Measurements from ENCODE around the gene LMNA.

Gene LMNA

DNA sequence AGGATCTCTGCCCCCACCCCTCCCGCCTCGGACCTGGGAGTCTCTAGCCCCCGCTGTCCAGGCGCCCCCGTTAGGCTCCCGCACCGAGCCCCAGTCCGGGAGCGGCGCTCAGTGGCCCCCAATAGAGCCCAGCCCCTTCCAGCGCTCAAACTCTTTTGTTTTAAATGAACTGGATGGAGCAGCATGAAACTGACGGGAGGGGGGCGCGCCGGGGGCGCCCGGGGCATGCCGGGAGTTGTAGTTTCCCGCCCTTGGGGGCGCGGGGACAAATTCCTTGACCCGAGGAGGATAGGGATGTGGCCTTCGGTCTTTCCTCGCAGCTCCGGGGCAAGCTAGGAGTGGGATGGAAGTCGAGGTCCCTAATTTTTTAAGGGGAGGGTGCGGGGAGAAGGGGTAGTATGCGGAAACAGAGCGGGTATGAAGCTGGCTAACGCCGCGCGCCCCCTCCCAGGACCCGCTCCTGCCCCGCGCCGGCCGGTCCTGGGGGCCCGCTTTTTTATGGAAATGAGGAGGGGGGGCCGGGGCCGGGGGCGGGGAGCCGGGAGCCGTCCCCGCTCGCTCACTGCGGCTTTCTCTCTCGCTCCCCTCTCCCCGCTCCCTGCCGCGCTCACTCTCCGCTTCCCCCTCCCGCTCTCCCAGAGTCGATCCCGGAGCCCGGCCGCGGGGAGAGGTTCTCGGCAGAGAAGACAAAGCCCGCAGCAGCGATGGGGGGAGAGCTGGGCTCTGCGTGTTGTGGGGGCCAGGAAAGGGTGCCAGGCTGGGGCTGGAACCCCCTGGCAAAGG, 32.0 kb upstream of the LMNA start, which contains the start of gene MEX3A:
MEX3A (minus strand) TSS at position 157 of the 783 bp plus-strand sequence. CDS start 467 bp downstream, outside the sequence.
- peak; percentile 44 for DNase-seq

DNA sequence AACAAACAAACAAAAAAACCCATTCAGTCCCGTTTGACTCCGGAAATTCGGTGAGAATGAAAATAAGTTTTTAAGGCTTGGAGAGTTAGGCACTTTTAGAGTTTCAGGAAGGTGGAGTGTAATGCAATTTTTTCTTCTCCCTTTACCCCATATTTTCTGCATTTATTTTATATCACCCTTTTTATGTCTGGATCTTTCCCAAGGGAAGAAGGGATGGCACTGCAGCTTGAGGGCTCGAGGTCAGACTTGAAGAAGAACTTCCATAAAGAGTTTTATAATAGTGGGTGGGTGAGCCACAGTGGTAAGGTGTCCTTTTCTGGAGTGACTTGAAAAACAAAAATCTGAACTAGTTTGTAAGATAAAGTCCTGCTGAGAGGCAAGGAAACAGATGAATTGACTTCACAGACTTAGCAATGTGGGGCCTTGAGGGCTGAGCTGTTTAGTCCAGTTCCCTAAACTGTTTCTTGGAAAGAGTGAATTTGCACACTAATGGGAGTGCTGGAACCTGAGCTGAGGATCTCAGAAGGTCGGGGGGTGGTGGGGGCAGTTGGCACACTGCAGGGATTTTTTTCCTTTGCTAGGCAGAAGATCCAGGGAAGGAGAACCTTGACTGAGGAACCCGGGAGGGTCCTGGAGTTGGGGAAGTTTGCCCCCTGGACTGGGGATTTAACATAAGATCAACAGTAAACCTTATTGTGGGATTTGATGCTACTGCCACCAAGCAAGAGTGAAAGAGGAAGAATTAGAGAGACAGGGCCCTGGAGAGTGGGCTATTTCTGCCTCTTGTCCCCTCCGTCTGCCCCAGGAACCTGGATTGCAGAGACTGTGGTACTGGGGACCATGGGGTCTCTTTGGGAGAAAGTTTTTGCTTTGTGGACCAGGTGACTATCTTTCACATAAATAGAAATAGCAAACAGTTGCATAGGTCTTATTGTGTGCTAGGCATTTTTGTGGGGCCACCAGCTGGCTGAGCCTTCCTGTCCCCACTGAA, 30.4 kb upstream of the LMNA start:
- no peak for DNase-seq

DNA sequence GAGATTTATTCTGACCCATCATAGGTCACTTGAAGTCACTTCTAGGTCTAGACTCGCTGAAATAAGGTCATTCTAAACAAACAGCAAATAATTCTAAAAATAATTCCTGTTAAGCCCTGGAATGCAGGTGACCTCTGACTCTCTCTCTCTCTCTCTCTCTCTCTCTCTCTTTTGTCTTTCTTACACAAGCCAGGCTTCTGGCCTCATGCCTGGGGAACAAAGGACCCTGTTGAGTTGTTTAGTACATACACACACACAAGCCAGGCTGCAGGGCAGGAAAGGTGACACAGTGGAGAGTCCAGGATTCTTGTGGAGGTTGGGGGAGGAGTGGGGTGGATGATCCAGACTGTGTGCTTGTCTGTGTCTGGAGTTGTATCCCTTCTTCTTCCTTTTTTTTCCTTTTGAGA, 28.3 kb upstream of the LMNA start:
- no peak for DNase-seq

DNA sequence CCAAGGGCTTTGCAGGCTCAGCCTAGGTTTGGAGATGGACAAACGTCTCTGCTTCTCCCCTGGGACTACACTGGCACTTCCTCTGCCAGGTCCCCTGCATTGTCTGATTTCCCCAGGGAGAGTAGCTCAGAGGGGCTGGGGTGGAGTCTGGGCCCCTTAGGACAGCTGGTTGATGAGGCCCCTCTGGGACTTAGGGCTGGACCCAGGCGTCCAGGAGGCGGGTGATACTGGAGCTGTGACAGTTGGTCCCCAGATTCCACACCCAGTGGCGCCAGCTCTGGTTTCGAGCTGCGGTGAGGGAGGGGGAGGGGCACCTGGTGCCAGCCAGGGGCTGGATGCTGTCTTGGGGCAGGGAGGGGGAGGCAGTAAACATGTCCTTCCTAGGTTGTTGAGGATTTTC, 24.8 kb upstream of the LMNA start:
- no peak for DNase-seq

DNA sequence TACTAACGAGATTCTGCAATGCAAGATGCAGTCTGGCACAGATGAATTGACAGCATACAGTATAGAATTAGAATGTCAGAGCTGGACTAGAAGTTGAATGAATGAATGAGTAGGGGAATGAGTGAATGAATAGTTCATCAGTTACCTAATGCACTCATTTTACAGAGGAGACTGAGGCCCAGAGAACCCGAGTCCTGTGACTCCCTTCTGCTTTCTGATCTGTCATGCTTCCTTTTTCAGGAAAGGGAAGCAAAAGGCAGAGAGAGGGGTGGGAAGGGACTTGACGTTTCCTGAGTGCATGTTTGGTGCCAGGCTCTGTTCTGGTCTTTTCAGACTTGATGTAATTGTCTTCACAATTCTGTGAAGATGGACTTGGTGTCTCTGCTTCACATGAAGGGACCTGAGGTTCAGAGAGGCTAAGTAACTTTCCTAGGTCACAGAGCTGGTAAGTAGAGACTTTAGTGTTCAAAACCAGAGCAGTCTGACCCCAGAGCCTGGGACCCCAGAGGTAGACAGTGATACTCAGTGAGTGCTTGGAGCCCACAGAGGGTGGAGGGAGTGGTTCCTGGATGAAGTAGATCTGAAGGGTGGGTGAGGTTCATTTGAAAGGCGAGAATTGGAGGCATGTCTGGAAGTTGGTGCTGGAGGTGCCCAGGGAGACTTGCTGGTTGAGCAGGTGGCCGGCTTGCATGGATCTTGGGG, 24.2 kb upstream of the LMNA start:
- no peak for DNase-seq

DNA sequence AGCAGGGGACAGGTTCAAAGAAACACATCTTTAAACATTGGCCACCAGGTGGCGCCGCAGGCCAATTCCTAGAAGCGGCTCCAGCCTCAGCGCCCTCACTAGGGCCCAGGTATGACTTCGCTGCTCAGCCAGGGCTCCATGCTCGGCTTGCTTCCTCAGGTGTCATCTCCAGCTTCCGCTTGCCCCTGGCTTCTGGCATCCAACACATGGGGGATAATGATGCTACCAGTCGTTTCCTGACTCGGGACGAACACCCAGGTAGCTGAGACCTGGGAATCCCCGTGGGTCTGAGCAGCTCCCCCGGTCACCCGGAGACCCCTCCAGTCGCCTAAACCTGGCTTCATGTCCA, 23.7 kb upstream of the LMNA start:
- peak; percentile 50 for DNase-seq

DNA sequence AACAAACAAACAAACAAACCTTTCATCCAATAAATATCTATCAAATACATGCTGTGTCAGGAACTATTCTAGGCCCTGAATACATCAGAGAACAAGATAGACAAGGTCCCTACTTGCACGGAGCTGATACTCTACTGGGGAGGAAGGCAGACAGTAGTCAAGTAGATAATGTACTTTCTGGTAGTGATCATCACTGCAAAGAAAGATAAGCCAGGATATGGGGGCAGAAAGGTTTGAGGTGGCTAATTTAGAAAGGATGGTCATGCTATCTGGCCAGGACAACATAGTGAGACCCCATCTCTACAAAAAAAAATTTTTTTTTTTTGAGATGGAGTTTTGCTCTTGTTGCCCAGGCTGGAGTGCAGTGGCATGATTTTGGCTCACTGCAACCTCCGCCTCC, 22.9 kb upstream of the LMNA start:
- no peak for DNase-seq

DNA sequence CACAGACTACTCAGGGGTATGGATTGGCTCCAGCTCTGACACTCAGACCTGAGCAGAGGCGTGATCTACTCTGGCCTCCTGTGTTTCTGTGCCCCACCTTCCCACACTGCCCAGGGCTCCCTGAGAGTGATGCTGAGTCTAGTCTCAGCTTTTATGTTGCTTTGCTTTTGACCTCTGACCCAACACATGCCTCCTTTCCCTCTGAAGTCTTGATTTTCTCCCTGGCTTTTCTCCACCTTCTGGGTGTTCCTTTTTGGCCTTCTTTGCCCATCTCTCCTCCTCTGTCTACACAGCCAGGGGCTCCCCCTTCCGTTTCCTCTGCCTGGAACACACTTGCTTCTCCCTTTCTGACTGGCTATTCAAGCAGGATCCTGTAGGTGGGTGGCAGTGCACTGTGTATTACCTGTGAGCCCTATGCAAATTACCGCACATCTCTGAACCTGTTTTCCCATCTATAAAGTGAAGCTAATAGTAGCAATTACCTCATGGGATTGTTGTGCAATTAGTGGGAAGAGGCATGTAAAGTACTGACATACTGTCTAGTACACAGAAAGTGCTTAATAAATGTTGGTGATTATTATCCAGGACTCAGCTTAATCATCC, 18.5 kb upstream of the LMNA start:
- DNase-seq, result no peak

DNA sequence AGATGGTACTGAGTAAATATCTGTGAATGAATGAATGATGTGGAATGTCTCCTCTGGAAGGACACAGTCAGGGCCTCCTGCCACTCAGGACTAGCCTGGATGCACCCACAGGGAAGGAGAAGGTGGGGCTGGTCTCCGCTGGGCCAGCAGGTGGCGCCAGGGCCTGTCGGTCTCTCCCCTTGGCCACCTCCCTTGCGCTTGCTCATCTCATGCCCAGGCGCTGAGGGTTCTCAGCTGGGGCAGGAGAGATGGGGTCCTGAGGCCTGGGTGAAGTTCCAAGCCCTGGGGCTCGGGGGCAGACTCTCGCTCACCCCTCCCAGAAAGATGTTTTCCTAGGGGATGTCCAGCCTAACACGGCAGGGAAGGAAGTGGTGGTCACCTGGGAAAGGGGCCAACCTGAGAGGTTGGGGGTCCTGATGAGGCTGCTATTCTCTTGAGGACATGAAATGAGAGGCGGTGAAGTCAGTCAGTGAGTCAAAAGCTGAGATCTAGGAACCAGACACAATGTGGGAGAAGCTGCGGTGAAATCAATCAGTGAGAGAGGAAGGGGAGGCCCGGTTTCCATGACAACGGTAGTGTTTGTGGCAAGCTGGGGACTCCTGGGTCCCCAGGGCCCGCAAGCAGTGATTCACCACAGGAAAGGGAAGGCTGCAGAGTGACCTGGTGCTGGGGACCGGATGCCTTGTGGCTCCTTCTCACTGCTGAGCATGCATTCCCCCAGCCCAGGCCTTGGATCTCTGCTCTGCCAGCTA, 17.7 kb upstream of the LMNA start:
- DNase-seq, result peak; percentile 83

DNA sequence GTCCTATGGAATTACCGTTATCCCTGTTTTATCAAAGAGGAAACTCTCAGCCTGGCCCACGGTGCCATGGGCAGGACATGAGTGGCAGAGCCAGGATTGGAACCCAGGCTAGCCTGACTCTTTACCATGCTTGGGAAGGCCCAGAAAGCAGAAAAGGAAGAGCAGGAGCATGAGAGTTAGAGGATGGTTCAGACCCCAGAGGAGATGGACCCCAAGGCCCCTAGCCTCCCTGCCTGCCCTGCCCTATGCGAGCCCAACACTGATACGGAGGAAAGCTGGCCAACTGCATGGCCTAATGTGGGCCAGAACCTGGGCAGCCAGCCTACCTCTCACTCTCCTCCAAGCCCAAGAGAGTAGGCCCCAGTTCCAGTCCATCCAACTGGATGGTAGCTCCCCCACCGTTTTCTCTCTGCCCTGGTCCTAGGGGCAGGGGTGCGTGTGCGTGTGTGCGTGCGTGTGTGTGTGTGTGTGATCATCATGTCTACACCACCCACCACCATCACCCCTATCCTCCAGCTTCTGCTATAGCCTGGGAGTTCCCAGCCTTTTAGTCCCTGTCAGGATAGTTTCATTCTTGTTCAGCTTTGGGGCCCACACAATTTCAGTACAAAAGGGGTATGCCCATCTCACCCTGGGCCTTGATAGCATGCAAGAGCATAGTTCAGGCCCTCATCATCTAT, 16.9 kb upstream of the LMNA start:
- DNase-seq, result no peak

DNA sequence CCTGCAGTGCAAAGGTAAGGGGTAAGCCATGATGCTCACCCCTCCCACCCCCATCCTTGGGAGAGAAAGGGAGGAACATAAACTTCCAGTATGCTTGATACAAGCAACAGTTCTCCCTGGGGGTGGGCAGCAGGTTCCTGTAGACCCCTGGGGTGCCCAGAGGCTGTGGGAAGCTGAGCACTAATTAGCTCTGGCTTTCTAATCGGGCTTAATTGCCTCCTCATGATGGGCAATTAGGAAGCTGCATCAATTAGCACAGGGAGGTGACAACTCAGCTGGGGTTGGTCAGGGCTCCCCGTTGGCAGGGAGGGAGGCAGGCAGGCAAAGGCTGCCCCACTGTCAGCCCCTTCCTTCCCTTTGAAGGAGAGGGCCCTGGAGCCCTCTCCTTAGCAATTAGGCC, 15.7 kb upstream of the LMNA start:
- no peak for DNase-seq

DNA sequence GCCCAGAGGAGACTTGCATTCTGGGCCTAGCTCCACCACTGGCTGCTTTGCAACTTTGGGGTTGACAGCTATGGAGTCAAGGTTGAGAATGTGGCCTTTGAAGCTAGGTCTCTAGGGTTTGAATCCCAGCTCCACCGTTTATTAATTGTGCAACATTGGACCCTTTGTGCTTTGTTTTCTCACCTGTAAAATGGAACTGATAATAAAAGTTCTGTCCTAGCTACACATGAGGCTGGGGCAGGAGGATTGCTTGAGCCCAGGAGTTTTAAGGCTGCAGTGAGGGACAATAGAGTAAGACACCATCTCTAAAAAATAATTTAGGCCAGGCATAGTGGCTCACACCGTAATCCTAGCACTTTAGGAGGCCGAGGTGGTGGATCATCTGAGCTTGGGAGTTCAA, 15.2 kb upstream of the LMNA start:
- no peak for DNase-seq

DNA sequence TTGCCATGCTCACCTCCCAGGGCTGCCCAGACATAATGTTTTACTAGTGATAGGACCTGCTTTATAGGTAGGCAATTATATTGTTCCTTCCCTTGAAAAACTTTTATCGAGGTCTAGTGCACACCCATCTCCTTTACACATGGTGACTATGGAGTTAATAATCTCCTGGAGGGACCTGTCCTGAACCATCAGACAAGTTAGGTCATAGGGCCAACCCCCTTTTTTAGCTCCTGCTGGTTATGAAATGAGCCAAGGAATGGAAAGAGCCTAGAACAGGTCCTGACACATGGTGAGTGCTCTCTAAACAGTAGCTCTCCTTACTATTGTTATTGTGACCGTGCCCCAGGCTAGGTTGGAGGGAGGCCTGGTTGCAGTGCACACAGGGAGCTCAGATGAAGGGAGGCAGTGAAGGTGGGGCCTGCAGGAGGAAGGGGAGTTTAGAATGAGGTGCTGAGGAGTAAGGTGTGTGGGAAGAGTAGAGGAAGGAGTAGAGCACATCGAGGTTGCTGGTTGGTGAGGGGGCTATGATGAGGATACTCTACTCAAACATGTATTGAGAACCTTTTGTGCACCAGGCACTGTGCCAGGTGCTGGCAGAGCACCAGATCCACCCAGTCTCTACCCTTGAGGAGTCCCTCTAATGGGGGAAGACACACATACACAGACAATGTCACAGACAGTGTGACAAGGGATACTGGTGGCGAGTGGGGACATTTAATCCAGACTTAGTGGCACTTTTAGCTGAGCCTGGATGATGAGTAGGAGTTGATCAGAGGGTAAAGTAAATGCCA, 14.1 kb upstream of the LMNA start:
- DNase-seq, result no peak

DNA sequence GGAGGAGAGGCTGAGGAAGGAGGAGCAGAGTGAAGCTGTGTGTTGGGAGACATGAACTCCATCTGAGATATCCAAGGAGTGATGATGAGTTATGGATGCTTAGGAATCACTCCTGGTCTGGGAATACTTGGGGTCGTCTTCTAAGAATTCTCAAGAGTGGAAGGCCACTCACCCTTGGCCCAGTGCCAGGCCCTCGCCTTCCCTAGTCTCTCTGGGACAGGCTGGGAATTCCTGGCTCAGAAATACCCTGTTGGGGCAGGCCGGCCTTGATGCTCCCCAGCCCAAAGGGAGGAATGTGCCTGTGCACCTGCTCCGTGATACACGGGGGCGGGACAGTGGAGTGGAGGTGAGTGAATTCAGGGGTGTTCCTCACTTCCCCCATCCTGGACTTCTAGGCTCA, 12.6 kb upstream of the LMNA start:
- no peak for DNase-seq

DNA sequence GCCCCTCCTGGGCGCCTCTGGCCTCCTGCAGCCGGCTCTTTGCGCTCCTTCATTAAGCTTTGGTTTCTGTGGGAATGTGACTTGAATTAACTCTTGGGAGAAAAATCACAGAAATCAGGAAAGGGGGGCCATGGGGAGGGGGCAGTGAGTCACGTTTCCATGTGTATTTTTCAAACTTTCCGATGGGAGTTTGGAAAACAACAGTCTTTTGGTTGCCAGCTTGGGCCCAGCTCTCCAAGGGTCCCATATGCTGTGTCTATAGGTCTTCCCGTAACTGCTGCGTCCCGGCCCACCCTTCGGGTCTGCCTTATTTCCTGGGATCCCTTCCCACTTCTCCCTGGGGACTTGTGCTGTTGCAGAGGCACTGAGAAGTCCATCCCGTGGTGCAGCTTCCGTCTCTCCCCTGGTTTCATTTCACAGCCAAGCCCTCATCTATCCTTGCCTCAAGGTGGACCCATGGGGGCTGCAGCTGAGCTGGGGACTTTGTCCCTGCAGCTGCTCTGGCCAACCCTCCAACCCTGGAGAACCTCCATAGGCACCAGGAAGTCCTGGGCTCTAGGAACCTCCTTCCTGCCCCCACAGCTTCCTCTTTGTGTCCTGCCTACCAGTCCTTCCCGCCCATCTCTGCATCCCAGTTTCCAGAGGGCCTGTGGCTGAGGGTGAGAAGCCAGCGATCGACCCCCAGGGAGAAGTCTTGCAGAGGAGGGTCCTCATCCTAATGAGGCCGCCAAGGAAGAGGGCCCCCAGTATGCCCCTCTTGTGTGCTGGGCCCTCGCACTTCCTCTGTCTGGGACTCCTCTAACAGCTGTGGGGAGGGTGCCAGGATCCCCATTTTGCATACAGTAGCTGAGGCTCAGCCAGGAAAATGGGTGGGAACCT, 11.6 kb upstream of the LMNA start:
- DNase-seq, result no peak

DNA sequence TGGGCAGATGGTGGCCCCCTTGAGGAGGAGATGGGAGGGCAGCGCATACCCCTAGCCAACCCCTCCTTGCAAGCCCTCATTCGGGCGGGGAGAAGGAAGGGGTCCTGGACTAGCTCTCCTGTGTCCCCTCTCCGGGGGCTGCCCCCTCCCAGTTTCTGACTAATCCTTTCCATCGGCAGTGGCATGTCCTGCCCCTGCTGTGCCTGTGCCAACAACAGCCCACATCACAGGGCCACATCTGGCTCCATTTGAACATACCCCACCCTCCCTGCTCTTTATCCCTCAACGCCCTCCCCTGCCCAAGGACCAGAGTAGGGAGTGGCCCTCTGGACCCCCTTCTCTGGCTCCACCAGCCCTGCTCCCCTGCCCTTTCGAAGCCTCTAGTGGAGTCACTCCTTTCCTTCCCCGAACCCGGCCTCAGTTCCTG, 11.0 kb upstream of the LMNA start:
- DNase-seq, result peak; percentile 11

DNA sequence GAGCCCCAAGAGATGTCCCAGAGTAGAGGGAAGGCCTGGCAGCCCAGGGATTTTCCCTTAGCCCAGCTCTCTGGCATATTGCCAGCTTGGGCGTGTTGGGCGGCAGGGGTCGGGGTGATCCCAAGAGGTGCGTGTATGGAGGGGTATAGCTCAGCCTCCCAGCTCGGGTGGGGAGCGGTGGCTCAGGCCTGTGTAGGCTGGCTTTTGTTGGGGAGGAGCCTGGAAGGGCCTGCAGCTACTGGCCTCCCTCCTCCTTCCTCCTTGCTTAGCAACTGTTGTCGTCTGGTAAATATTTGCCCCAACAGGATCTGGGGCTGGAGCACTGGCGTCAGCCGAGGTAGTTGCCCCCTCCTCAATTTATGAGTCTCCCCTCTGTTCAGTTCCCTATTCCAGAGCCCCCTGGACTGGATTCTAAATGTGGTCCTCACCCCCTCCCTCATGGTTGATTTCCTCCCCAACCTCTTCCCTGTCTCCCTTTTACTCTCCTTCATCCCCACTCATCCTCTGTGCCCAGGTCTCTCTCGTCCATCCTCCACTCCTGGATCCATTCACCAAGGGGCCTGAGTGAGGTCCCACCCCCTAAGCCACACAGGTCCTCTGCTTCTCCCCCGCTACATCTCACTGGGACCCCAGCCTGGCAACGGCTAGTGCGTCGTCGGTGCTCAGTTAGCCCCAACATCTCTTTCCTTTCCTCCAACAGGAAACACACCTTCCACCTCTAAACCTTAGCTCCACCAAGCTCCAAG, 10.3 kb upstream of the LMNA start:
- DNase-seq, result peak; percentile 72

Data from T1000 (cell line).